ENCODE results near the gene GPR162. TPM values are rescaled to one million over a fixed set of nuclear protein-coding genes. Genes with fewer than 3 reads are reported as not detected.
"Not testable (repeated sequence)": the region's sequence is repeated elsewhere in the genome, so short reads cannot be mapped to it uniquely, and the experiment has no call there.

The GPR162 gene
- total RNA-seq, 1 donor from 2014 or later, result 0.29 TPM

GRCh38 chr12:6863586-6864321 is 42.1 kb downstream of the GPR162 start:
- intact Hi-C loops (cut with micrococcal nuclease), result no loop called here
- Mint-ChIP-seq H3K27me3 (ENCODE audit: insufficient read depth) (no peaks in the 10 kb centered on the region), H3K27ac (no peak overlapping the region), H3K4me3 (no peak overlapping the region), H3K9me3 (no peaks in the 10 kb centered on the region), H3K4me1 (ENCODE audit: low read depth) (peaks cover 15% of the 10 kb centered on the region), H3K36me3 (ENCODE audit: low read depth) (peaks cover 44% of the 10 kb centered on the region)
- no peak for DNase-seq (ENCODE audit: low spot score)

DNA sequence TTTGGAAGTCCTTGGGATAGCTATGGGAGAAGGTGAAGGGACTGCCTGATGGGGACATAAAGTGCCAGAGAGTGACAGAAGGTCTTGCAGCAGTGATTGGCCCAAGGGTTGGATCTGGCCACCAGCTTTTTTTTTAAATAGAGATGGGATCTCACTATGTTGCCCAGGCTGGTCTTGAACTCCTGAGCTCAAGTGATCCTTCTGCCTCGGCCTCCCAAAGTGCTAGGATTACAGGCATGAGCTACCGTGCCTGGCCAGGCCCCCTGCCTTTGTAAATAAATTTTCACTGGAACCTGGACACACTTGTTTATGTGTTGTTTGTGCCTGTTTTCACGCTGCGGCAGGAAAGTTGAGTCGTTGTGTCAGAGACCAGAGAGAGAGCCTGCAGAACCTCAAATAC is 43.7 kb downstream of the GPR162 start:
- peaks cover 30% of the 10 kb centered on the region for H3K4me1 Mint-ChIP-seq (ENCODE audit: low read depth)
- H3K36me3 Mint-ChIP-seq (ENCODE audit: low read depth), result peaks cover 60% of the 10 kb centered on the region
- H3K27me3 Mint-ChIP-seq (ENCODE audit: insufficient read depth); DNase-seq (ENCODE audit: low spot score); H3K4me3 Mint-ChIP-seq; H3K27ac Mint-ChIP-seq; H3K9me3 Mint-ChIP-seq: not testable (repeated sequence)
- intact Hi-C loops (cut with micrococcal nuclease), result loop anchor here (5.0 kb wide), 3 partner anchors 73 to 258 kb away; partner anchors contain the start of genes CHD4 and ING4

- DNase-seq (ENCODE audit: low spot score), result no peak
- intact Hi-C loops (cut with micrococcal nuclease), result loop anchor here (5.0 kb wide), 3 partner anchors 74 to 259 kb away; partner anchors contain the start of genes CHD4 and ING4
- H3K36me3 Mint-ChIP-seq (ENCODE audit: low read depth), result peaks cover 61% of the 10 kb centered on the region
Measured at GRCh38 chr12:6866163-6866919, 44.7 kb downstream of the GPR162 start.

GRCh38 chr12:6866920-6867412 is 45.3 kb downstream of the GPR162 start:
- H3K27ac Mint-ChIP-seq, result peak overlapping the region; percentile 99
- peaks cover 66% of the 10 kb centered on the region for H3K36me3 Mint-ChIP-seq (ENCODE audit: low read depth)
- no peaks in the 10 kb centered on the region for H3K27me3 Mint-ChIP-seq (ENCODE audit: insufficient read depth)
- no peaks in the 10 kb centered on the region for H3K9me3 Mint-ChIP-seq
- intact Hi-C loops (cut with micrococcal nuclease), result loop anchor here (1.0 to 5.0 kb wide), 6 partner anchors 15 to 260 kb away; partner anchors contain the start of genes CHD4, ING4, LPCAT3 and MLF2
- peak overlapping the region; percentile 95 for H3K4me3 Mint-ChIP-seq
- no peak for DNase-seq (ENCODE audit: low spot score)
- peaks cover 47% of the 10 kb centered on the region for H3K4me1 Mint-ChIP-seq (ENCODE audit: low read depth)

More at GRCh38 chr12:6866163-6866919, 44.7 kb downstream of the GPR162 start:
- Mint-ChIP-seq H3K27me3 (ENCODE audit: insufficient read depth) (no peaks in the 10 kb centered on the region), H3K4me1 (ENCODE audit: low read depth) (peaks cover 41% of the 10 kb centered on the region), H3K27ac (peak overlapping the region; percentile 40), H3K9me3 (no peaks in the 10 kb centered on the region), H3K4me3 (peak overlapping the region; percentile 95)

DNA sequence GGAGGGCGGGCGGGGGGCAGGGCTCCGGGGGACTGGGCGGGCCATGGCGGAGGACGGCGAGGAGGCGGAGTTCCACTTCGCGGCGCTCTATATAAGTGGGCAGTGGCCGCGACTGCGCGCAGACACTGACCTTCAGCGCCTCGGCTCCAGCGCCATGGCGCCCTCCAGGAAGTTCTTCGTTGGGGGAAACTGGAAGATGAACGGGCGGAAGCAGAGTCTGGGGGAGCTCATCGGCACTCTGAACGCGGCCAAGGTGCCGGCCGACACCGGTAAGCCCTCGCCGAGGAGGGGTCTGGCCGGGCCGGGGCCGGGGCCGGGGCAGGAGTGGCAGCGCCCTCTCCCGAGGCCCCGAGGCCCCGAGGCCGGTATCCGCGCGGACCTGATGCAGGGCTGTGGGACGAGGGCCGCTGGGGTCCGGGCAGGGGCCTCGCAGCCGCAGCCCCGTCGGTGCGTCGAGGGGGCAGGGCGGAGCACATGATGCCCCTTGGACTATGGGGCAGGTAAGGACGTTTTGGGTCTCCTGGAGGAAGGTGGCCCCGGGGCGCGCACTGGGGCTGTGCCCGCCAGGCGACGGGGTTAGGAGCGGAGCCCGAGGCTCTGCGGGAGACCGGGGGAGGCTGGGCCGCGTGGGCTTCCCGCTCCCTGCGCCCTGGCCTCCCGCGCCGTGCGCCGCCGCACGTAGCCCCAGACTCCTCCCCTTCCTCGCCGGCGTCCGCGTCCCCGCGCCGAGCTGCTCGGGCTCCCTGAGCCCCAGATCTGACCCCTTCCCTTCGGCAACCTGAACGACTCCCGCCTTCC is 46.0 kb downstream of the GPR162 start, which contains the start of gene TPI1:
TPI1 (plus strand) TSS at position 119 of the 798 bp plus-strand sequence; CDS start at position 155, 36 bp downstream.
- Mint-ChIP-seq H3K9me3 (no peaks in the 10 kb centered on the region), H3K4me3 (peak within 1 kb of the TSS; percentile 96), H3K36me3 (ENCODE audit: low read depth) (peaks cover 65% of the 10 kb centered on the region), H3K4me1 (ENCODE audit: low read depth) (peaks cover 53% of the 10 kb centered on the region), H3K27ac (peak within 1 kb of the TSS; percentile 99), H3K27me3 (ENCODE audit: insufficient read depth) (no peaks in the 10 kb centered on the region)
- intact Hi-C loops (cut with micrococcal nuclease), result loop anchor here (1.0 to 5.0 kb wide), 6 partner anchors 15 to 260 kb away; partner anchors contain the start of genes CHD4, ING4, LPCAT3 and MLF2
- DNase-seq (ENCODE audit: low spot score), result peak; percentile 75

DNA sequence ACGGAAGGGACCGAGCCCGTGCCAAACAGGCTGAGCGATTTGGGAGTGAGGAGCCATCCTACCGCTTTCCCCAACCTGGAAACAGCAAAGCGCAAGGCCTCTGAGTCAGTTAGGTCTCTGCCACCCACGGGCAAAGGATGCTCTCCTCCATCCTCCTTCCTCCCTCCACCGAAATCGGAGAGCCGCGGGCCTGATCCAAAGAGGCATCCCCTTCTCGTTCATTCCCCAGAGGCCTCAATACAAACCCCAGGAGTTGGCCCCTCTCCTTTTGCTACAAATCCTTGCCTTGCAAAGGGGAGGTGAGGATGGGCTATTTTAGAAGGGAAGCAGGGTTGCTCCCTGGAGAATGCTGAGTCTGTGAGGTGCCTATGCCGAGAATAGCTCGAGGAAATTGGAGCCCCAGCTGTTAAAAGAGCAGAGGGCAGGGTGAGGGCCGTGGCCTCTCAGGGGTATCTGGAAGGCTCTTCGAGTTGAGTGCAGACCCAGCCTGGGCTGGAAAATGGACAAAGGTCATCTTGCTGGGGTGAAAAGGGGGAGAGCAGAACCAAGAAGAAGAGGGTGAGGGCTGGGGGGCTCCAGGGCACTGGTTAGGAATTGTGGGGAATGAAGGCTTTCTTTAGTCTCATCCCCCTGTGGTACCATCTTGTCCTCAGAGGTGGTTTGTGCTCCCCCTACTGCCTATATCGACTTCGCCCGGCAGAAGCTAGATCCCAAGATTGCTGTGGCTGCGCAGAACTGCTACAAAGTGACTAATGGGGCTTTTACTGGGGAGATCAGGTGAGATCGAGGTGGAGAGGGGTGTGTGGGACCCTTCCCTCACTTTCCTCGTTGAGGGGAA is 46.8 kb downstream of the GPR162 start:
- Mint-ChIP-seq H3K36me3 (ENCODE audit: low read depth) (peaks cover 62% of the 10 kb centered on the region), H3K4me1 (ENCODE audit: low read depth) (peaks cover 57% of the 10 kb centered on the region), H3K4me3 (peak overlapping the region; percentile 96), H3K27me3 (ENCODE audit: insufficient read depth) (no peaks in the 10 kb centered on the region), H3K9me3 (no peaks in the 10 kb centered on the region), H3K27ac (peak overlapping the region; percentile 90)
- intact Hi-C loops (cut with micrococcal nuclease), result loop anchor here (1.0 to 5.0 kb wide), 4 partner anchors 70 to 261 kb away; partner anchors contain the start of genes CHD4 and ING4
- DNase-seq (ENCODE audit: low spot score), result no peak

GRCh38 chr12:6869049-6870021 is 47.7 kb downstream of the GPR162 start:
- intact Hi-C loops (cut with micrococcal nuclease), result loop anchor here (1.0 to 5.0 kb wide), 6 partner anchors 69 to 377 kb away; partner anchors contain the start of genes C1RL, CHD4, ING4 and MRPL51
- peaks cover 62% of the 10 kb centered on the region for H3K4me1 Mint-ChIP-seq (ENCODE audit: low read depth)
- no peaks in the 10 kb centered on the region for H3K27me3 Mint-ChIP-seq (ENCODE audit: insufficient read depth)
- peak; percentile 78 for DNase-seq (ENCODE audit: low spot score)
- H3K4me3 Mint-ChIP-seq, result peak overlapping the region; percentile 96
- peaks cover 61% of the 10 kb centered on the region for H3K36me3 Mint-ChIP-seq (ENCODE audit: low read depth)
- H3K27ac Mint-ChIP-seq, result peak overlapping the region; percentile 90
- H3K9me3 Mint-ChIP-seq, result no peaks in the 10 kb centered on the region

- Mint-ChIP-seq H3K4me1 (ENCODE audit: low read depth) (peaks cover 66% of the 10 kb centered on the region), H3K36me3 (ENCODE audit: low read depth) (peaks cover 57% of the 10 kb centered on the region), H3K27ac (peak overlapping the region; percentile 86), H3K4me3 (peak overlapping the region; percentile 96)
- H3K27me3 Mint-ChIP-seq (ENCODE audit: insufficient read depth); H3K9me3 Mint-ChIP-seq; DNase-seq (ENCODE audit: low spot score): not testable (repeated sequence)
- intact Hi-C loops (cut with micrococcal nuclease), result loop anchor here (5.0 kb wide), 2 partner anchors 237 to 378 kb away; partner anchors contain the start of genes C1RL, MRPL51 and NCAPD2
Measured at GRCh38 chr12:6870304-6870703, 48.7 kb downstream of the GPR162 start.

GRCh38 chr12:6871052-6871957 is 49.7 kb downstream of the GPR162 start:
- intact Hi-C loops (cut with micrococcal nuclease), result loop anchor here (5.0 kb wide), 2 partner anchors 236 to 379 kb away; partner anchors contain the start of genes C1RL, MRPL51 and NCAPD2
- H3K4me1 Mint-ChIP-seq (ENCODE audit: low read depth), result peaks cover 65% of the 10 kb centered on the region
- DNase-seq (ENCODE audit: low spot score), result peak; percentile 32
- no peaks in the 10 kb centered on the region for H3K27me3 Mint-ChIP-seq (ENCODE audit: insufficient read depth)
- H3K4me3 Mint-ChIP-seq, result peak overlapping the region; percentile 96
- H3K9me3 Mint-ChIP-seq, result no peaks in the 10 kb centered on the region
- peaks cover 52% of the 10 kb centered on the region for H3K36me3 Mint-ChIP-seq (ENCODE audit: low read depth)
- H3K27ac Mint-ChIP-seq, result peak overlapping the region; percentile 86

Data from activated T-helper 1 cell treated with anti-CD3 and anti-CD28 coated beads, Interleukin-12 subunit alpha, Interleukin-12 subunit beta, Interleukin-2, Interleukin-4 antibody, amounts not matched to agents 30 ng/mL and 10 ng/mL and 1 ng/mL, durations not matched to agents 14 hours and 24 hours and 36 hours (primary cell).